GM19023 (cell line): Measurements from ENCODE around the gene ZDHHC11.
"Not testable (repeated sequence)": the region's sequence is repeated elsewhere in the genome, so short reads cannot be mapped to it uniquely, and the experiment has no call there.

Experiments
- ATAC-seq: cut with Tn5 transposase; IDR thresholded peaks from one replicate; pipeline ENCODE4 v1.9.1; 2021; ENCODE audit warnings: mild to moderate bottlenecking, moderate library complexity; ENCODE audit not compliant: unreplicated experiment

The ZDHHC11 gene

DNA sequence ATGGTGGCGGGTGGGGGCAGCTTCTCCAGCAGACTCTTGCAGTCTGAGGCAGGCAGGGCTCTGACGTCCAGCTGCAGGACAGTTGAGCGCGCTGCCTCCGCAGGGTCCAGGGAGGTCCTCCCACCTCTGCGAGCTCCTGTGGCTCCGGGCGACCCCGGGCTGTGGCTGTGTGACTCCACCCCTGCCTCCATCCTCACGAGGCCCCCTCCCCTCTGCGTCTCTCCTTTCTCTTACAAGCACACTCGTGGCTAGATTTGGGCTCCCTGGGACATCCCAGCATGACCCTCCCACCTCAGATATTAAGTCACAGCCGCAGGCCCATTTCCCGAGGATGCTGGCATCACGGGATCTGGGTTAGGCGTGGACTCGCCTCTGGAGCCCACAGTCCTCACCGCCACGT is 100.6 kb downstream of the ZDHHC11 start:
- not testable (repeated sequence) for ATAC-seq

DNA sequence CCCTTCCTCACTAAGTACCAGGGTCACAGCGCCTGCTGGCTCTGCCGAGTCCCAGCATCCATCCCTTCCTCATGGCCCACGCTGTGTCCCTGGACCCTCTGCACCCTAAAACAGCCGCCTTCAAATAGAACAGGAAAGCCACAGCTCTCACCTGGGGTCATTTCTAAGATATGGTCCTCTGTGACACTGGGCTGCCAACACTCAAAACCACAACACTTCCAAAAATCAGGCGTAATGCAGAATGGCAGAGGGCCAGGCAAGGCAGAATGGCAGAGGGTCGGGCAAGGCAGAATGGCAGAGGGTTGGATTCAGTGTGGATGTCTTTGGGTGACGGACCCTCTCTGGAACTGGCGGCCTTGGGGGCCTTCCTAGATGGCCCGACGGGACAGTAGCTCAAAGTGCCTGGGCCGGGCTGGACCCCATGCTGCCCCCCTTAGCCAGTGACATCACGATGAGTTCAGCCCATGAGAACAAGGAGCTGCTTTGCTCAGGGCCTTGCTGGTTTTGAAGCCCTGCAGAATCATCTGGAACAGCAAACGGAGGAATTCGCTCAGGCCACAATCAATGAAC is 101.6 kb downstream of the ZDHHC11 start:
- ATAC-seq = no peak

DNA sequence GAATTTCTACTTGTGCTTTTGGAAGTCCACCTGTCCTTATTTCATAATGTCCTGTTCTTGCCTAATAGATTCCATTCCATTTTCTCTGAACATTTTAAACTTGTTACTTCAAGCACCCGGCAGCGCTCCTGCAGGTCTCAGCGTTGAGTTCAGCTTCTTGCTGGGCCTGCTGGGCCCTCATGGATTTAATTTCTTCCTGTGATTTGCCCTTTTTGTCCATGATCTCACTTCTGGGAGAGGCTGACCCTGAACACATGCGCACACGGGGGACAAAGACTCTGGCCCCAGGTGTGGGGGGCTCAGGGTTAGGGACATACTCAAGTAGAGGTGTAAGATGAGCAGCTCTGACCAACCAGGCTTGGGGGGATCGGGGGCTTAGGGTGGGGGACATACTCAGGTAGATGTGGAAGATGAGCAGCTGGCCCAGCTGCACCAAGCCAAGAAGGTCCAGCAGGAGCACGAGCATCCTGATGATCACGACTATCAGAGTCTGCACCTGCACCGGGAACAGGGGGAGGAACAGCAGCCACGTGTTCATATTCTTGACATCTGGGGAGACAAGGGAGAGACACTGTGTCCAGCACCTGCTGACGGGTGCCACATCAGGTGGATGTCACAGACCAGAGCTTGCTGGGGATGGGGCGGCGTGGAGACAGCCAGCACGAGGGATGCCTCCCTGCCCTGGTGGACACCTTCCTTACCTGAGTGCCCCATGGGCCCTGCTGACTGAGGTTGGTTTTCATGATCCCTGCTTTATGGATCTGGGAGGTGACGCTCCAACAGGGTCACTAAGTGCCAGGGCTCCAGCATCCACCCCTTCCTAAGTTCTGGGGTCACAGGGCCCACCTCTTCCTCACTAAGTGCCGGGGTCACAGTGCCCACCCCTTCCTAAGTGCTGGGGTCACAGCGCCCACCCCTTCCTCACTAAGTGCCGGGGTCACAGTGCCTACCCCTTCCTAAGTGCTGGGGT is 102.5 kb downstream of the ZDHHC11 start:
- not testable (repeated sequence) for ATAC-seq

DNA sequence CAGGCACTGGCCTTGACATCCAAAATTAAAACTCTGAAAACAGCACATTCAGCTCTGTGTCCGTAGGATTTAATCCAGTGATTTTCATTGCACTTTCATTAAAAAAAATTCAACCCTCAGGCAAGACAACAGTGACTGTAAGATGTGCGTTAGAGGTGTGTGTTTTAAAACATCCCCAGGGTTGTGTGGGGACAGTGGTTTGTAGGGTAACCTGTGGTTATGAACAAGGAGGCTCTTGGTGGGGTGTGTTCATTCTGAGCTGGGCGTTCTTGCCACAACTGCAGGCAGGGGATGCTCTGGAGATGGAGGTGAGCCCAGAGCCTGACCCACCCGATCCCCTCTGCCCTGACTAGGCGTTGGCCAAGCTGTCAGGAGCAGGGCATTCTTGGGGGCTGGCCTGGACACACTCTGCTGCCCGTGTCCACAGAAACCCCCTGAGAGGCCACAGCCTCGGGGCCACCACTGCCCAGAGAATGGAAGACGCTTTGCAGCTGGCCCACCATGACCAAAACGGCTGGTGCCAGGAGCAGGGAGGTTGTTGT is 103.4 kb downstream of the ZDHHC11 start:
- not testable (repeated sequence) for ATAC-seq

DNA sequence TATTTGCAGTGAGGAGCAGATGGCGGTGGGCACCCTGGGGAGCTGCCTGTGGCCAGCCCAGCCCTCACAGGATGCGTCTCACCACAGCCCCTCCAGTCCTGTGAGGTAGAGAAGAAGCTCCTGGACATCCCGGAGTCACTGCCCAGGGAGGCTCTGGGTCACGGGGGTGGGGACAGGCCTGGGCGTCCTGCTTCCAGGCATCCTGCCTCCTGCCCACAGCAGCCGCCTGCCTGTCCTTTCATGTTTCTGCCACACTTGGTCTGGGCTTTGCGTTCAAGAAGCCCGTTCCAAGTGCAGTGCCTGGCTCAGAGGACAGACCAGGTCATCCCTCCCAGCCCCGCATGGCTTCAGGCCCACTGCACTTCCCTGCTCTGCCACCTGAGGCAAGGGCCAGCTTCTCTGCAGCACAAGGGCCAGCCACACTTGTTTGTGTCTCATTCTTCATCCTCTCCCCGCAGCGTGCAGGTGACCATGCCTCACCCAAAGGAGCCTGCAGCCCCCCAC is 104.5 kb downstream of the ZDHHC11 start:
- ATAC-seq = no peak
